HG03469 (cell line): Measurements from ENCODE around the gene SPATA45.

Experiments used
- ATAC-seq: cut with Tn5 transposase; IDR thresholded peaks from one replicate; pipeline ENCODE4 v1.9.1; 2021; ENCODE audit warnings: mild to moderate bottlenecking, moderate library complexity, moderate number of reproducible peaks; ENCODE audit not compliant: unreplicated experiment

SPATA45 gene

GRCh38 chr1:212782422-212783154 is 64.9 kb downstream of the SPATA45 start:
- no peak for ATAC-seq

DNA sequence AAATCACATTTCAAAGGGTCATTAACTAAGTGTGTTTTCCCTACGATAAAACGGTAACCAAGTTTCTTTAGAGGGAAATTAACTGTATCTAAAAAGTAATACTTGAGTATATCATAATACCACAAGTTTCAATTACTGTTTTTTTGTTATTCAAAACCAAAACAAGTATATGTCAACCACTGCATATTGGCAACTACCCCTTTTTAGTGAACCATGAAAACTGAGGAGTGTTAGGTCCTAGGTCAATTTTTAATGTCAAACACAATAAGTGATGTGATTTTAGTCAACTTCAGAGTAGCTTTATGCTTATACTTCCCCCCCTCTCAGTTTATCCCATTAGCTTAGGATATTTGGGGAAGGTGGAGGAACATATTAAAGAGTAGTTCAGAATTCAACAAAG is 66.2 kb downstream of the SPATA45 start:
- no peak for ATAC-seq

DNA sequence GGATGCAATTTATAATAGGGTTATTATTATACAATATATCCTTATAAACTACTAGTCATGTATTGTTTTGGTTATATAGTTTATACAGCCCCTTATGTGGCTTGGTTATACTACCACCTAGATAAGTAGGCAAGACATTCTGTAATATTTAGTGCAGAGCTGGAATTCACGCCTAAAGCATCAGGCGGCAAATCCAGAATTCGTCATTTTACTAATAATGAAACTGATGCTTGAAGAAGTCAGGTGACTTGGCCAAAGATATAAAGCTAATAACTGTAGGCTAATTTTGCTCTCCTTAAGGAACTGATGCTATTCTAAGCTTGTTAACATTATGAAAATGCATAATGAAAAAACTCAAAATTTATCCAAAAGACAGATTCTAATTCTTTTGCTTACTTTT is 66.7 kb downstream of the SPATA45 start:
- no peak for ATAC-seq
